K562 (cell line): ENCODE data around the gene DOCK6. TPM values are rescaled to one million over a fixed set of nuclear protein-coding genes. Genes with fewer than 3 reads are reported as not detected.

Experiments
- ATAC-seq: fragments of 200-7000 bp; cut with Tn5 transposase; 3 replicates; pipeline ENCODE4 v1.9.1; 2020; ENCODE audit warnings: moderate library complexity
- BruUV-seq: library from RNA; stranded (reverse); fragments of 400-500 nt; replicated peaks from 2 replicates; lab custom pipeline; 2021; lab: Mats Ljungman, UMichigan
- CTCF ChIA-PET: fragments of 300-600 bp; formaldehyde crosslinking; extraction: SDS; loops from one replicate; lab custom pipeline; 2021; ENCODE audit warnings: low intra/inter-chr PET ratio; lab: Yijun Ruan, JAX
- POLR2A ChIA-PET: fragments of 300-600, 350-650 bp; sonication (Branson Sonifier 250); formaldehyde crosslinking; extraction: SDS; loops from one replicate; lab custom pipeline; 2021; ENCODE audit warnings: antibody characterized with exemption, inconsistent platforms; lab: Yijun Ruan, JAX
- DNase-seq, 4 experiments: peaks; one replicate each; pipeline versions ENCODE4 v3.0.0 to v3.0.0-alpha.2; 2011 to 2018; ENCODE audit warnings: low spot score in 3 of 4, mixed read lengths in 3 of 4; ENCODE audit errors: extremely low read depth in 1 of 4
- FAIRE-seq: peaks from 2 replicates; lab custom pipeline; 2011; peaks lifted over from hg19 to GRCh38; lab: Jason Lieb, UNC
- H2AFZ ChIP-seq: 2 replicates; pipeline ENCODE4 v1.6.0; 2011; ENCODE audit warnings: low read depth, low read length, control low read depth, inconsistent platforms
- H3K27ac ChIP-seq: fragments of 200-600 bp; 3 replicates; pipeline ENCODE4 v1.8.0; 2011; ENCODE audit warnings: low read depth, mild to moderate bottlenecking, control low read depth, inconsistent platforms, low read length, moderate library complexity, mixed read lengths; ENCODE audit errors: extremely low read depth
- H3K27me3 ChIP-seq, 2 experiments: fragments of 300-600 bp in 1 of 2; 2 replicates in 1 of 2; 3 replicates in 1 of 2; pipeline versions ENCODE4 v1.6.0 to v1.8.0; 2011; ENCODE audit warnings: inconsistent platforms in 2 of 2, low read length in 2 of 2, mild to moderate bottlenecking in 1 of 2, mixed read lengths in 1 of 2, moderate library complexity in 1 of 2; ENCODE audit not compliant: control insufficient read depth in 2 of 2, insufficient read depth in 2 of 2
- H3K36me3 ChIP-seq: fragments of 300-600 bp; 3 replicates; pipeline ENCODE4 v1.8.0; 2011; ENCODE audit warnings: mild to moderate bottlenecking, low read length, inconsistent platforms; ENCODE audit not compliant: control insufficient read depth, insufficient read depth
- H3K4me1 ChIP-seq, 2 experiments: fragments of 200-600 bp in 1 of 2; replicated peaks in 1 of 2; 2 replicates in 1 of 2; 3 replicates in 1 of 2; pipeline versions ENCODE4 v1.5.1 to v1.8.0; 2011; ENCODE audit warnings: inconsistent platforms in 2 of 2, low read length in 2 of 2, mild to moderate bottlenecking in 1 of 2, mixed read lengths in 1 of 2, moderate library complexity in 1 of 2; ENCODE audit not compliant: control insufficient read depth in 2 of 2, insufficient read depth in 2 of 2
- H3K4me2 ChIP-seq: 2 replicates; pipeline ENCODE4 v1.6.1; 2011; ENCODE audit warnings: low read length, control low read depth, inconsistent platforms, mixed read lengths; ENCODE audit not compliant: insufficient read depth
- H3K4me3 ChIP-seq: fragments of 200-600 bp; sonication (generic), shearing (Covaris generic); 2 replicates; pipeline ENCODE4 v1.5.1; 2016; ENCODE audit warnings: control low read depth, inconsistent platforms
- H3K79me2 ChIP-seq: fragments of 200-600 bp; 3 replicates; pipeline ENCODE4 v1.8.0; 2011; ENCODE audit warnings: low read length, inconsistent platforms; ENCODE audit not compliant: control insufficient read depth, insufficient read depth
- H3K9ac ChIP-seq, 2 experiments: 2 replicates each; pipeline versions ENCODE4 v1.6.0 to v1.6.1; 2011; ENCODE audit warnings: low read depth in 2 of 2, low read length in 2 of 2, control low read depth in 1 of 2, inconsistent platforms in 1 of 2, mild to moderate bottlenecking in 1 of 2, mixed read lengths in 1 of 2; ENCODE audit not compliant: insufficient read depth in 1 of 2
- H3K9me1 ChIP-seq: one replicate; pipeline ENCODE4 v1.6.0; 2011; ENCODE audit warnings: inconsistent platforms, mild to moderate bottlenecking, low read length, moderate library complexity; ENCODE audit not compliant: control insufficient read depth, insufficient read depth
- H3K9me3 ChIP-seq: replicated peaks from 2 replicates; pipeline ENCODE4 v1.5.1; 2011; ENCODE audit warnings: low read depth, low read length, inconsistent platforms; ENCODE audit not compliant: control insufficient read depth, insufficient read depth
- H4K20me1 ChIP-seq: replicated peaks from 2 replicates; pipeline ENCODE4 v1.6.1; 2011; ENCODE audit warnings: low read length, inconsistent platforms, mixed read lengths; ENCODE audit not compliant: control insufficient read depth, insufficient read depth
- CREB5 ChIP-seq: fragments of 250-450 bp; sonication (Bioruptor Pico); IDR thresholded peaks from 2 replicates; pipeline ENCODE4 v1.5.0; 2020; ENCODE audit warnings: mild to moderate bottlenecking
- DMBX1 ChIP-seq: fragments of 250-450 bp; sonication (Bioruptor Pico); IDR thresholded peaks from 2 replicates; pipeline ENCODE4 v1.8.0; 2022; ENCODE audit warnings: inconsistent platforms, mild to moderate bottlenecking, moderate library complexity, borderline replicate concordance
- HDGF ChIP-seq: fragments of 450-650 bp; IDR thresholded peaks from 2 replicates; pipeline ENCODE4 v1.6.1; 2016
- MEF2D ChIP-seq: conservative IDR thresholded peaks from 2 replicates; pipeline ENCODE4 v1.6.1; 2016; ENCODE audit warnings: low read depth, missing genetic modification characterization, missing compliant biosample characterization
- NFRKB ChIP-seq: fragments of 450-650 bp; IDR thresholded peaks from 2 replicates; pipeline ENCODE4 v1.6.1; 2016; ENCODE audit warnings: low read depth
- POLR2A ChIP-seq: fragments of 450-650 bp; conservative IDR thresholded peaks from 2 replicates; pipeline ENCODE4 v1.6.1; 2016
- POLR2B ChIP-seq: fragments of 450-650 bp; IDR thresholded peaks from 2 replicates; pipeline ENCODE4 v1.6.1; 2018; ENCODE audit warnings: low read depth; ENCODE audit not compliant: partially characterized antibody
- RFX7 ChIP-seq: fragments of 250-450 bp; sonication (Bioruptor Pico); IDR thresholded peaks from 2 replicates; pipeline ENCODE4 v1.5.1; 2021; ENCODE audit warnings: mild to moderate bottlenecking
- SMAD4 ChIP-seq: fragments of 250-450 bp; sonication (Bioruptor Pico); conservative IDR thresholded peaks from 2 replicates; pipeline ENCODE4 v1.8.0; 2021; ENCODE audit warnings: inconsistent platforms, mild to moderate bottlenecking, moderate library complexity
- SOX6 ChIP-seq: fragments of 450-650 bp; IDR thresholded peaks from 2 replicates; pipeline ENCODE4 v1.6.1; 2014; ENCODE audit warnings: mild to moderate bottlenecking
- TRIM25 ChIP-seq: fragments of 450-650 bp; IDR thresholded peaks from 2 replicates; pipeline ENCODE4 v1.7.0; 2016; ENCODE audit warnings: borderline replicate concordance
- USF1 ChIP-seq: sonication (generic); formaldehyde crosslinking; IDR thresholded peaks from 2 replicates; pipeline ENCODE4 v1.9.0; 2022; ENCODE audit warnings: mild to moderate bottlenecking, missing genetic modification reagents
- ZC3H4 ChIP-seq: sonication (generic); formaldehyde crosslinking; IDR thresholded peaks from 2 replicates; pipeline ENCODE4 v1.9.0; 2021; ENCODE audit warnings: missing genetic modification reagents, borderline replicate concordance
- ZNF707 ChIP-seq: fragments of 250-450 bp; sonication (Bioruptor Pico); conservative IDR thresholded peaks from 2 replicates; pipeline ENCODE4 v1.8.0; 2022; ENCODE audit warnings: inconsistent platforms, mild to moderate bottlenecking, moderate library complexity
- ZNF75A ChIP-seq: fragments of 450-650 bp; formaldehyde crosslinking; IDR thresholded peaks from 2 replicates; pipeline ENCODE4 v1.4.0; 2020; ENCODE audit warnings: mild to moderate bottlenecking
- WGBS: fragments of 100-300 bp; shearing (Covaris generic); methylation state at CpG from one replicate; pipeline ENCODE4 v1.1.6; 2016; ENCODE audit warnings: low coverage, mixed read lengths; ENCODE audit not compliant: insufficient coverage; ENCODE audit errors: missing lambda C conversion rate; 5-methylcytosine and 5-hydroxymethylcytosine counted together
- in situ Hi-C: fragments of 300-500 bp; cut with MboI; formaldehyde crosslinking; loops from 4 replicates; pipeline ENCODE4 v1.15.0; 2018; ENCODE audit warnings: inconsistent platforms, mixed read lengths
- intact Hi-C: fragments of 100-400 bp; cut with micrococcal nuclease; formaldehyde crosslinking; loops from 2 replicates; pipeline ENCODE4 v1.14.2; 2022
- polyA plus RNA-seq, 8 experiments: library from polyadenylated mRNA; depleted of rRNA in 4 of 8; stranded (reverse) in 5 of 8; unstranded in 3 of 8; fragments of >200 nt; fragmentation: Nextera tagmentation in 2 of 8; fragmentation: Illumina TruSeq in 1 of 8; extraction: Ambion mirVana in 2 of 8; extraction: Trizol in 1 of 8; gene quantifications; 2 replicates each; pipeline versions ENCODE4 v1.2.1 to v1.2.3, GENCODE V29; 2011 to 2014; ENCODE audit warnings: inconsistent platforms in 1 of 8, missing spikeins in 1 of 8
- total RNA-seq, 7 experiments: library from RNA; depleted of rRNA in 6 of 7; stranded (reverse); fragments of >200 nt in 6 of 7; fragmentation: Illumina TruSeq in 2 of 7; extraction: Trizol in 2 of 7; gene quantifications; 2 replicates each; pipeline versions ENCODE4 v1.2.1 to v1.2.3, GENCODE V29; 2011 to 2021; ENCODE audit warnings: low replicate concordance in 1 of 7

DOCK6 gene
- total and polyA plus RNA-seq, 9 of the 15 experiments (the other 6 are each of a cell fraction or from before 2014, with no cell fraction given): 0.35 to 19.3 (median 3.8) TPM

- TF ChIP-seq ZC3H4 (CRISPR knock-in tag) (no peak), SMAD4 (CRISPR knock-in tag) (no peak)
These were observed 86.4 kb downstream of the DOCK6 start (continued) for GRCh38 chr19:11175920-11176319.

- no TSS peak for BruUV-seq
- 93% methylated on average over 12 of the region's 27 CpGs for WGBS
These were observed 88.0 kb downstream of the DOCK6 start for GRCh38 chr19:11174336-11174735.

More at GRCh38 chr19:11174336-11174735, 88.0 kb downstream of the DOCK6 start:
- TF ChIP-seq POLR2A (no peak), TRIM25 (no peak), NFRKB (no peak), RFX7 (CRISPR knock-in tag) (no peak), CREB5 (CRISPR knock-in tag) (no peak), MEF2D (tag) (no peak), ZNF75A (CRISPR knock-in tag) (no peak), SOX6 (no peak), USF1 (no peak), DMBX1 (CRISPR knock-in tag) (no peak), POLR2B (no peak), HDGF (no peak), ZNF707 (CRISPR knock-in tag) (no peak)
- TF ChIP-seq, all 486 proteins: peak for 0
- ATAC-seq (no peak), DNase-seq (no peak), FAIRE-seq (no peak)
- Histone ChIP-seq H3K9me1 (no peaks in the 10 kb centered on the region), H3K9me3 (no peaks in the 10 kb centered on the region), H3K4me3 (no peak overlapping the region), H3K4me2 (no peak overlapping the region), H3K4me1 (peaks cover 0 to 5% of the 10 kb centered on the region in 2 experiments; a peak in 2 of 5 replicates), H3K9ac (peak overlapping the region in 1 of 2 experiments; percentile 48; a peak in 1 of 4 replicates), H3K27me3 (no peaks in the 10 kb centered on the region), H4K20me1 (no peaks in the 10 kb centered on the region), H3K36me3 (peaks cover 61% of the 10 kb centered on the region; the same call in 2 of the 3 replicates), H2AFZ (no peak overlapping the region), H3K27ac (no peak overlapping the region), H3K79me2 (no peaks in the 10 kb centered on the region)
- CTCF ChIA-PET: no interaction called here
- POLR2A ChIA-PET: no interaction called here
- in situ Hi-C loops: no loop called here
- intact Hi-C loops: no loop called here
